ENCODE data around the gene TCF4.

The TCF4 gene

DNA sequence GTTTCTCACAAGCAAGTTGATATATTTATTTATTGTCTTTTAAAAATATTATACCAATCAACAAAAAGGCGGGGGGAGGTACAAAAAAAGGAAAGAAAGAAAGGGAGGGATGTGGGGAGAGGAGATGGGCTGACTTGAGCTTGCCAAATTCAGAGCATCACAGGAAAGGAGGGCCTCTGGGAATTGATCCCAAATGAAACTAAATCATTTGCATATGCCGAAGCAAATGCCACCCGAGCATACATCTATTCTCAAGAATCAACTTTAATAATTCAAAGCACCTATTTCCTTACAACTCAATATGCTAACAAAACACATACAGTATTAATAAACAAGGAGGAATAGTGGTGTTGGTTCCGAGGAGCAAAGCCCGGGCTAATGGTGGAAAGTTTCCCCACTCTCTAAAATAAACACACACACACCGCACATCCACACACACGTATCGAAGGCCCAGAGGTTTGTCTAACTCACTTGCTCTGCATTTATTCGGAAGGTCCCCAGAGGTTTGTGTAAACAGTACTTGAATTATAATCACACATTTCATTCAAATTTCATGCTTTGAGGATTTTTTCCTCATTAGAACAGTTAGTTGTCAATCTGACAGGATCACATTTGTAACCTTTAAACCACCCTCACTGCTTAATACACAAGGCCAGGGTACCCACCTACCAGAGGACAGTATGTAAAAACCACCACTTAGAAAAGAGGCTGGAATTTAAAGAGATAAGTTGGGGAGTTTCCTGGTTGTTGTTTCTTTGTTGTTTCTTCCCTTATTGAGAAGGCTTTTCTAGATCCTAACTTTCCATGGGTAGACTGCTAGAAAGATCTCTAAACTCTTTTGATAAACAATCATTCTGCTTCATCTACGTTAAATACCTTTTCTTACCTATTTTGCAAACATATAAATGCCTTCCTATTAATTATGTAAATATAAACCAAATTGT lies 264.7 kb downstream of the TCF4 start:
- no peak for DNase-seq (ENCODE audit: low read depth, low spot score)
- no peak overlapping the region for H3K4me3 ChIP-seq (ENCODE audit: low read length)

DNA sequence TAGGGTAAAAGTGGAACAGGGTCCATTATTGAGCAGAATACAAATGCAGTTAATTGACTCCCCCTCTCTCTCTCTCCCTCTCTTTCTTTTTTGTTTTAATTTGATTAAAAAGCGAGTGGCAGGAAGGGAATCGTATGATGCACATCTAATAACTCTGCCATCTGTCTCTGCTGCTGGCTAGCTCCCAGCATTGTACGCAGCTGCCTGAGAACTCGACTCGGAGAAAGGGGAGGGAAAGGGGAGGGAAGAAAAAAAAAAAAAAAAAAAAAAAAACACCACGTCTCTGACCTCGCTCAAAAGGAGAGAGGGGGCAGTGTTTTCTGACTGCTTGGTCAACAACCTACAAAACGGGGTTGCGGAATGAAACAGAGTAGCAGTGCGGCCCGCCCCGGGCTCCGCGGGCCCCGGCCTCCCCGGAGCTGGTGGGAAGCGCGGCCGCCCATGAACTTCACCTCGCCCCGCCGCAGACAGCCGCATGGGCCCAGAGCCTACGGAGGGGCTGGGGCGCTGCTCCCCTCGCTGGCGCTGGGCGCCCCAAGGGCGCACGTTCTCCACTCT lies 265.7 kb downstream of the TCF4 start:
- no peak overlapping the region for H3K4me3 ChIP-seq (ENCODE audit: low read length)
- no peak for DNase-seq (ENCODE audit: low read depth, low spot score)

DNA sequence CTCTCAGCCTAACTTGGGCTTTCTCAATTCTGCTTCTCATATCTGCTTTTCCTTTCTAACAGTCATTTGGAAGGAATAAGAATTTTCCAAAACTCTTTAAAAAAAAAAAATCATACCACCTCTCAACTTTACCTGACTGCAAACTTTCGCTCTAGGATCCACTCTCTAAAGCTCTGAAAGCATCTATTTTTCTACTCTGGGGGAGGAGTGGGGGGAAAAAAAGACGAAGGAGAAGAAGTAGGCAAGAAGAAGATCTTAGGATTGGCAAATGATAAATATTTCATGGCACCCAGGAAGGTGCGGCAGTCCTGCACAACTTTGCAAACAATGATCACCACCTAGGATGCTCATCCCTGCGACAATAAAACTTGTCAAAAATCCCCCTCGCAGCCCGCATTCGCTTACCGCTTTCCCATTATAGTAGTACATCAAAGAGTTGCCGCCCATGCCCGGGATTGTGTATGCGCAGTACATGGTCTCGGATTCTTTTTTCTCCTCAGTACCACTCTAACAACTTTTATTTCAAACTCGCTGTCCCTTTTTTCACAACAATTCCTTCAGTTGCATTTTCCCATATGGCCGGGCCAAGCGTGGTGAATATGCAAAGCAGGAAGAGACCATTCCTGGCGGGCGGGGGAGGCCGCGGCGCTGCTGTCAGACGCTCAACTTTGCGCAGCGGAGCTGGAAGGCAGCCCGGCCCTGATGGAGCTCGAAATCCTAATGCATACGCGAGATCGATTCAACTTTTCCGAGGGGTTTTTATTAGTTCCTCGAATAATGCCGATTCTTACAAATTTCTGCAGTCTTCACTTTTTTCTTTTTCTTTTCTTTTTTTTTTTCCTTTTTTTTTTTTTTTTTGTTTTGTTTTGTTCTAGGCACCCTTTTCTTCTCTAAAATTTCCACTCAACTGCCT lies 266.5 kb downstream of the TCF4 start:
- H3K4me3 ChIP-seq (ENCODE audit: low read length): no peak overlapping the region
- no peak for DNase-seq (ENCODE audit: low read depth, low spot score)

DNA sequence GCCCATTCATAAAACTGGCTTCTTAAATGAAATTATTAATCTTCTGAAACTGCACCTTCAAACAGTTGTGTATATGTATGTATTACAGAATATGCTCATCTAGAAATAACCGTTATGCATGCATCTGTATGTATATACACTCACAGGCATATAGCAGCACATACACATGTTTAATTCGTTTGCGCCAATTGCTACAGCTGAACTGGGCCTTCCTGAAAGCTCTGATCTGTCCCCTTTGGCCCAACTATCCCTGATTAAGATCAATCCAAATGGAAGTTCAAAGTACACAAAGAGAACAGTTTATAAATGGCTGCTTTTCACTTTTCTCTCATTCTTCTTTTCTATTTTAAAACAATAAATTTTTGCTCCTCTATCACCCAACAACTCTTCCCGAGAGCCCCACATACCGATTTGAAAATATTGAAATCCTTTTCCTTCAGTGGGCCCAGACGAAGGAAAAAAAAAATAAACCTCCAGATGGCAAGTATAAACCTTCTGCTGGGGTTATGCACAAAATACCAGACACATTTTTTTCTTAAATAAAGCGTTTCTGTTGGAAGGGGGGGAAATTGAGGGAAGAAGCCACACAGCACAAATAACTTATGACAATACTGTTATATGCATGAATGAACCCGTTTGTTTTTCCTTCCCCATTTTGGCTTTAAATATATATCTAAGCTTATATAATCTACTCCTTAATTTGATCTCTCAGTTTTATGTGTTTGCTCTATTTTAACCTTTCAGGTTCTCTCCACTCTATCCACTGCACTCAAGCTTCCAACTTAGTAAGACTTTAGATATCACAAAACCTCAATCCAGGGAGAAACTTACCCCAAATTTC lies 267.3 kb downstream of the TCF4 start:
- no peak overlapping the region for H3K4me3 ChIP-seq (ENCODE audit: low read length)
- no peak for DNase-seq (ENCODE audit: low read depth, low spot score)

DNA sequence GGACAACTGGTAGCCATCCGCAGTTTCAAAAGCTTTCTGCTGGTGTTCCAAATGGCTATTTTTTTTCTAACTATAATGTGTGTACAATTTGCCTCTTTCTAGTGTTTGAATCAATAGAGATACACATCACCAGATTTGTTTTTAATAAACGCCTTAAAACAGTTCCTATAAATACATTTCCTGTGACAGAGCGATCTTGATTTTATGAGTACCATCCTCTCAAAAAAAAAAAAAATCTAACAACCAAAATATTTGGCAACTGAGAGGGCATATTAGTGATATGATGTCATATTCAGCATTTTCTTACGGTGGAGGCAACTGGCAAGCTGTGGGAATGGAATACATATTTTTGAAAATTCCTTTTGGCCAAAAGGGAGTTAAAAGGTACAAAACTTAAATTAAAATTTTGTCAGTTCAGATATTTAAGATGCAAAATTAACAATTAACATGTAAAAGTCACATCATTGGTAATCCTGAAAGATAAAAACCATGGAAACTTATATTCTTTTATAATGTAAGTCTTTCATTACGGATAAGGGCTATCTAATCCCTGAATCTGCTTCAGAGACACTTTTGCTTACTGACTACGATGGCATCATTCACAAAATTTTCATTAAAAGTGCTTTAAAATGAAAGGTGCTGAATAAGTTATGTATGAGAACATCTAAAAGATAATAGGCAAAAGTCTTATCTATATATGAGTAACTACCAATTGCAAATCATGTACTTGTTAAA lies 268.4 kb downstream of the TCF4 start:
- no peak overlapping the region for H3K4me3 ChIP-seq (ENCODE audit: low read length)
- DNase-seq (ENCODE audit: low read depth, low spot score): no peak

DNA sequence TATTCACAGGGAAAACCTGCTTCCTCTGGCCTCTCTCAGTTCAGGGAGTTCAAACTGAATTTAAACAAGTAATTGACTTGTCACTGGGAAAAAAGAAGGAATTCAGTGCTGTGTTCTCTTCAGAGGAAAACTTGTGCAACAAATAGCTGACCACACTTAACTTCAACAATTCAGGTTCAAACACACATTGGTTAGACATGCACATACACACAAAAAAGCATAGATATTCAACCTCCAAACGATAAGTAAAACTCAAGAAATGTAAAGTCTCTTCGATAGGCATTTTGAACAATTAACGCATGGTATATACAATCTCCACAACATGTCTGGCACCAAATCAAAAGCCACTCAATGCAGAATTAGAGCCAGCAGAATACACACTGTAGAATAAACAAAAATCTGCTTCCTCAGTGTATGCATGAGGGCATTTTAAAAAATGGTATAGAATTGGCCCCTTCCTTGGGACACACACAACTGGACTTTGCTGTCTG lies 269.0 kb downstream of the TCF4 start:
- no peak for DNase-seq (ENCODE audit: low read depth, low spot score)
- H3K4me3 ChIP-seq (ENCODE audit: low read length): no peak overlapping the region

DNA sequence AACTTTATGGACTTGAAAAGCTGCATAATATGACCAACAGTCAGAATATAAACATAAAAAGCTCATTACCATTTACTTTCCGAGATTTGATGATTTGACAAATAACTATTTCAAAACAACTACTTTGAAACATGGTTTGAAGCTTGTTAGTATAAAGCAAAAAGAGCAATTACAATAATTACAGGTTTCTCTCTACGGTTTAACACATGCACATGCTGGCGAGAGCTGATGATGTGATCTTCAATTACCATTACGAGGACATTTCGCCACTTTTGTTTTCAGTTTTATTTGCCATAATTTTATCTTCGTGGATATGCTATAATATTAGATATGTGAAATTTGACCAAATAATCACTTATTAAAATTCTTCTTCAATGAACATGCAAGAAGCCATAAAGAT lies 270.1 kb downstream of the TCF4 start:
- DNase-seq (ENCODE audit: low read depth, low spot score): no peak
- H3K4me3 ChIP-seq (ENCODE audit: low read length): no peak overlapping the region

DNA sequence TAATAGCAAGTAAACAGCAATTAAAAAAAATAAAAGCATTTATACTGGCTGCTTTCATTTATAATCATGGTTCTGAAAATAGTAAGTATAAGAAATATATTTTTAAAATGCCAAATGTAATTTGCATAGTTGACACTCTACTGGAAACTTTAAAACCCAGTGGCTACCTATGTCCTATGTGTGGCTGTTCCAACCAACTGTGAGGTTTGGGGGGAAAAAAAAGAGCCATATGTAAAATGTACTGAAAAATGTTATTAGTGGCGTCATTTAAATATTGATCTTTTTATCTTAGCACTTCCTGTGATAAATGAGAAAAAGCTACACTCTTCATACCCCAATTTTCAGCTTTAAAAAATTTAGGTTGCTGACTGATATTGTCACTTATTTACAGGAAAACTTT lies 270.7 kb downstream of the TCF4 start:
- H3K4me3 ChIP-seq (ENCODE audit: low read length): no peak overlapping the region
- DNase-seq (ENCODE audit: low read depth, low spot score): no peak

DNA sequence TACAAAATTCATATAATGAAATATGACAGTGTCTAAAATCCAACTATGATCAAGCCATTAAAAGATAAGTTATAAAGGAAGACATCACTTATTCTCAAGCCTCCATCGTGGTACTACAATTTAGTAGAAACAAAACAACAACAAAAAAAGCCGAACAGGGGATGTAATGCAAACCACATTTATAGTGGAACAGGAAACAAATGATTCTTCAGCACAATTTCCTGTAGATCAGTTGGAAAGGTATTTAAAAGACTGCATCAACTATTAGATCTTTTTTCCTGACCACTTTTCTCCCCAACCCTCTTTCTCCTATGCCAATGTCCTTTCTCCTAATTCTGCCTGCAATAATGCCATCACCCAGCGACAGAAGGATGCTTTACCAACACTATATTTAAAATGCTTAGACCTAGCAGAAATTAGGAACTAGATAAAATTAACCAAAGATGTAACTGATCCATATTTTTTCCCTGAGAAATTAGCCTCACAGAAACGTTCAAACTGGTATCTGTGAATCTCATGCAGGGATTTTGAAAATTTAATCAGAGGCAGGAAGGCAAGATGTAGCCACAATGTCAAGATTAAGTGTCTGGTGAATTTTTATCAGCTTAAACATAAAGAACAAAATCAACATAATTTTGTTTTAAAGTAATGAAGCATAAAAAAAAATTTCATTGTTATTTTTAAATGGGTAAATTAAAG lies 271.4 kb downstream of the TCF4 start:
- no peak overlapping the region for H3K4me3 ChIP-seq (ENCODE audit: low read length)
- DNase-seq (ENCODE audit: low read depth, low spot score): no peak

DNA sequence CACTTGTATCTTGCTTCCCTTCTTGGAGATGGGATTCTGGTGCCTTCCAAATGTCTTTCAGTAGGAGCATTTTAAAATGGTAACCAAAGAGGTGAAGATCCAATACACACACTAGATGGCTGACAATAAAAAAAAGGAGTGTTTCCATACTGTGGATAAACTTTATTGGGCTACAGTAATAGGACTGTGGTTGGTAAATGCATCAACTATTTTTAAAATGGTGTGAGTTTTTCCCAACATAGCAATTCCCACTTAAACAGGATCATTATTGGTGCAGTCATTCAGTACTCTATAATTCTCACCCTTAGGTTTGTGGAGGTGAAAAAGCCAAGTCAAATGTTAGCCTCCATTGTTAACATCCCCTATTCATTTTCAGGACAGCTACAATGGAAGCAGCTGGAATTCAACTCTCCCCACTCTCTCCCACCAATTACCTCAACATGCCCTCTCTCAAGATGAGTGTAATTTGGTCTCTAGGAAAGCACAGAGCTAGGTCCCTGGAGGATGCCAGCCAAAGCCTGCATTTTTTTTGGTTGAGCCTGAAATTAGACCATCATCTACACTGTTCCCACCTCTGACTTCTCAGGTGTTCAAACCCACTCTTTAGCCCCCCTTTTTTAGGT lies 273.3 kb downstream of the TCF4 start:
- H3K4me3 ChIP-seq (ENCODE audit: low read length): no peak overlapping the region
- no peak for DNase-seq (ENCODE audit: low read depth, low spot score)

DNA sequence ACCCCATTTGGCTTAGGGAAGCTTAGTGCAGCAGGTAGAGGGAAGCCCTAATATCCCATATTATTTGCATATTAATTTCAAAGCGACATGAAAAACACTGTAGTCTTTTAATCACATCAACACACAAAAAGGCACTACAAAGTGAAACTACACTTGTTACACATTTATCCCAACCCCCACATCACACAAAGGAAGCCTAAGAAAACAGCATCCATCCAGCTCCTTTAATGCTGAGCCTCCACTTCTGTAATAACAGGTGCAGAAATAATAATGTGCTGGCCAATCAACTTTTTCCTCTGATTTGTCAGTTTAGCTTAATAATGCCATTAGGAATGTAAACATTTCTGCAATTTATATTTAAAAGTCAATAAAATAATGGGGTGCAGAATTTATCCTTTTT lies 274.0 kb downstream of the TCF4 start:
- DNase-seq (ENCODE audit: low read depth, low spot score): no peak

DNA sequence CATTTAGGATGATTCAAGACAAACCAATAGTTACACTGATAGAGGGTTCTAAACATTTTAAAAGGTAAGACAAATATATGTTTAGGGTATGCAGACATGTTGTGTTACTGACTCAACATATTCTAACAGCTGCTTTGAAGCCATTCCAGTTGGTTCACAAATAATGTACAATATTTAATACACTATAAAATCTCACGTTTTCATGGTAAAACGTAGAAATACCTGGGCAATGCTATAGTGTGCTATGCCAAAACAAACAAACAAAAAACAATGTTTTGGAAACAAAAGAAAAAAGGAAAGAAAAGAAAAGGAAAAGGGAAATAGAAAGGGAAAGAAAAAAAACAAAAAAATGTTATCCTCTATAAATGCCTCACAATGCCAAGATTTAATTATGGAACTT lies 277.1 kb downstream of the TCF4 start:
- DNase-seq (ENCODE audit: low read depth, low spot score): no peak
- H3K4me3 ChIP-seq (ENCODE audit: low read length): no peak overlapping the region

More for the DNA sequence above, 274.0 kb downstream of the TCF4 start:
- H3K4me3 ChIP-seq (ENCODE audit: low read length): no peak overlapping the region

DNA sequence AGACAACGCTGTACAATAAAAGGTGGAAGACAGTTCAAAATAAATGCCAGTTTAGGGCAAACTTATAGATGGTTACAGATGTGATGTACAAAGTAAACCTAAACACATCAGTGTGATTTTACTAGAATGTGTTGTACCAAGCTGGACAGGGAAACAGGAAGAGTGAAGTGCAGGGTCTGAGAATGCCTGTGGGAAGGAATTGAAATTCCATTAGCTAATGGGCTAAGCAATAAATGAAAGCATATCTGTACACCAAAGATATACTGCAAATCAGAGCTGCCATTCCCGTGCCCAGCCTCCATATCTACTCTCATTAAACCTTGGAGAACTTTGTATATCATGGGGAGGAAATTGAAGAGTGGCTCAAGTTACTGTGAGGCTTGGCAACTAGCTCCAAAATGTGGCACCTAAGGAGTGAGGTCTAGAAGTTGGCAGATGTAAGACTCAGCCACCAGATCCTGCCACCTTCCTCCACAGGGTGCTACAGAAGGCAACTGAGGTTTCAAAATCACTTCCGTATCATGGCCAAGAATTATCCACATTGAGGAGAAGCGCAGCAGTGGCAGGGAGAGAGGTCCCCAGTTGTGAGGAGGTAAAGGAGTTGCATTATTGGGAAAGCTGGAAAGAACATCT lies 277.8 kb downstream of the TCF4 start:
- H3K4me3 ChIP-seq (ENCODE audit: low read length): no peak overlapping the region
- no peak for DNase-seq (ENCODE audit: low read depth, low spot score)

DNA sequence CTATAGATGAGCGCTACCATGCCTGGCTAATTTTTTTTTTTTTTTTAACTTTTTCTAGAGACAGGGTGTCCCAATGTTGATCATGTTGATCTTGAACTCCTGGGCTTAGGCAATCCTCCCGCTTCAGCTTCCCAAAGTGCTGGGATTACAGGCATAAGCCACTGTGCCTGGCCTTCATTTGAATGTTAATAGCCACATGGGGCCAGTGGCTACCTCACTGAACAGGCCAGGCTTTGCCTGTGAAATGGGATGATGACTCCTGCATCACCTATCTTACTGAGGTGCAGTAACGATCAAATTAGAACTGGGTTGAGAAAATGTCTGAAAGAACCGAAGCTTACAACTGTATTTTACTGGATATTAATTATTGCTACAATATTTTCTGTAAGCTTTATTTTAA lies 278.7 kb downstream of the TCF4 start:
- no peak overlapping the region for H3K4me3 ChIP-seq (ENCODE audit: low read length)
- no peak for DNase-seq (ENCODE audit: low read depth, low spot score)

DNA sequence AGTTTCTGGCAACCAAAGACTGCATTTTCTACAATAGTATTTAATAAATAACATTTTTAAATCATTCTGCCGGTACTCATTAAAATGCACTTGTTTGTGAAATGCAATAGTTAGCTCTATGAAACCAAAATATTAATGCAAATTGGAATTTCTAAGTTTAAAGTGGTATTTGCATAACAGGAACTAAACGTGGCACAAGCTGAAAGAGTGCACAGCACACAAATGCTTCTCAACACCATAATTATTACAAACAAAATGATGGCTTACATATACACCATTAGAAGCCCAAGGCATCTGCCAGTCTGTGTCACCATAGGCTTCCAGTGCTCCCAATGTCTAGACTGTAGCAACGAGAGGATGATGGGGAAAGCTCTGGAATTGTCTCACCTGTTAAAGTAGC lies 280.5 kb downstream of the TCF4 start:
- no peak overlapping the region for H3K4me3 ChIP-seq (ENCODE audit: low read length)
- DNase-seq (ENCODE audit: low read depth, low spot score): no peak

DNA sequence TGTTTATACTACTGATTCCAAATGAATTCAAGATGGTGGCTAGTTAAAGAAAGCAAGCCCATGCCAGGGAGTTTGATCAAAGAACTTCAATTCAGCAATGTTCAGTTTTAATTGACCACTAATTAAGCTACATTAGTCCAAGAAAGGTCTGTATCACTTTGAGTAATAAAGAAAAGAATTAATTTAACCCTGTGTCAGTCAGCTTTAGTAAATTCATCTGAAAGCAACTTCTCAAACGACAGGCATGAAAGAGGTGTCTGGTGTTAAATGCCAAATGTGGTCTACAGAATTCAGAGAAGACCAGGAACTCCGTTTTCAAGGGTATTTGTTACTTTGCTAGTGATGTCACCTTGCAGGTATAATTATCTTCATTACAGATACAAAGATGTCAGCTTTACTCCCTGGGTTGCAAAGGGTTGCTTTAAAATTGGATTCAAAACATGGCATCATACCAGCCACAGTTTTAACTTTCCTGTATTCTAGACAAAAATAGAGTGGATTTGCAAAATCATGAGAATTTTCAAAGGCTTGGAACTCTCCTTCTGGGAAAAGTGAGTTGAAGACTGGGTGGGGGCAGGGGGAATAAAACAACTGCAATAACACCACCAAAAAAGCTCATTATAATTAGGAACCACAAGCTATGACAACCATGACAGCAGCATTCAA lies 281.5 kb downstream of the TCF4 start:
- no peak for DNase-seq (ENCODE audit: low read depth, low spot score)
- no peak overlapping the region for H3K4me3 ChIP-seq (ENCODE audit: low read length)
